HG03442 (cell line): Measurements from ENCODE around the gene MRPL38.
"Not testable (repeated sequence)": the region's sequence is repeated elsewhere in the genome, so short reads cannot be mapped to it uniquely, and the experiment has no call there.

Experiments used
- ATAC-seq: cut with Tn5 transposase; IDR thresholded peaks from one replicate; pipeline ENCODE4 v1.9.1; 2021; ENCODE audit warnings: mild to moderate bottlenecking, moderate library complexity; ENCODE audit not compliant: unreplicated experiment

MRPL38 gene

DNA sequence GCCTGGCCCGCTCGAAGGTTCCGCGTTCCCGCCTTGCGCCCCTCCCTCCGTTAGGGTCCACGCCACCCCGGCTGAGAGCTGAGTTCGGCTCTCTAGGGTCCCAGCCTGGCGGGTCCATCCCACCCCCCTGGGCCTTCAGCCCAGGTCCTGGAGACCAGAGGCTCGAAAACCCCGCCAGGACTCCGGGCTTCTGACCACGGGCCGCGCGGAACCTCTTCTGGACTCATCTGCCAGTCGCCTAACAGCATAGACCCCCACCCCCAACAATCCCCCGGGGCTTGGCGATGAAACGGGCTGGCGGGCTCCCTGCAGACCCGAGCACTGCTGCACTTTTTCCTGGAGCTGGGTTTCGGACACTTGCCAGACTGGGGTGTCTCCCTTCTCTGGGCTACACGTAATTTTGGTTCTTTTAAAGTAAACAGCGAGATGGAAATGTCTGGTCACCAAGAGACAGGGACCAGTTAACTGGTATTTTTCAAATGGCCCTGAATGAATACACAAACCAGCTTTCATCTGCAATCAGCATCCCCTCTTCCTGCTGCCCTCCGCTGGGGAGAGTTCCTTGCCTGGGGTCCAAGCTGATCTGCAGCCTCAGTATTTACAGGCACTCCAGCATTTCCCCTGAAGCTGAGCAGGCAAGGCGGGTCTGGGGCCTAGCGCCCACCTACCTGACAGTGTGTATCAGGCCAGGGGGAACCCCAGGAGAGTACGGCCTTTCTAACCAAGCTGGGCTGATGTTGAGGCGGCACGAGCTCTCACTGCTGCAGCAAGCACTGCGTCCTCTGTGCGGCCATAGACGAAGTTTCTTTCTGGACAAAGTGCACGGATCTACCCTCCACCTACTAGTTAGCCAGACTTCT lies 7.3 kb downstream of the MRPL38 start:
- no peak for ATAC-seq

DNA sequence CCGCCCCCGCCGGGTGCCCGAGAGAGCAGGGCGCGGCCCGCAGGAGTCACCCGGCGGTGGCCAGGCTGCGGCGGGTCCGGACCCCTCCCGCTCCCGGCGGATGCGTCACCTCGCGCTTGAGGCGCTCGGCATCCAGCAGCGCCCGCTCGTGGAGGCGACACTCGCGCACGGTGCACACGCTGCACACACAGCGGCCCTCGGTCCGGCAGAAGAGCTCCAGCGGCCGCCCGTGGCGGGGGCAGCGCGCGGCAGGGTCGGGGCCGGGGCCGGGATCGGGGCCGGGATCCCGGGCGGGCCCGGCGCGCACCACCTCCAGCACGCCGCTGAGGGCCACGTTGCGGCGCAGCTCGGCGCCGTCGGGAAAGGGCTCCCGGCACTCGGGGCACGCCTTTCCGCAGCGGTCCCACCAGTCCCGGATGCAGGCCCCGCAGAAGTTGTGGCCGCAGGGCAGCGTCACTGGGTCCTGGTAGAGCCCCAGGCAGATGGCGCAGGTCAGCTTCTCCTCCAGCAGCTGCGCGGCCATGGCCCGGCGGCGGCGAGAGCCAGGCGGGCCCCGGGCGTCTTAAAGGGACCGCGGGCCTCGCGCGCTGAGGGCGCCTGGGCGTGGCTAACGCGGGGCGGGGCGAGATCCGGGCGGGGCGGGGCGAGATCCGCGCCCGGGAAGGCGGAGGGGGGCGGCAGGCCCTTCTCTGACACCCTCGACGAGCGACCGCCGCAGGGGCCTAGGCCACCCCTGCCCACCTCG lies 8.1 kb downstream of the MRPL38 start, which contains the start of gene TRIM65:
Gene TRIM65 (minus strand): TSS at position 537 of the 745 bp plus-strand sequence. CDS start 14 bp downstream, at position 523.
- ATAC-seq, result peak; percentile 53

DNA sequence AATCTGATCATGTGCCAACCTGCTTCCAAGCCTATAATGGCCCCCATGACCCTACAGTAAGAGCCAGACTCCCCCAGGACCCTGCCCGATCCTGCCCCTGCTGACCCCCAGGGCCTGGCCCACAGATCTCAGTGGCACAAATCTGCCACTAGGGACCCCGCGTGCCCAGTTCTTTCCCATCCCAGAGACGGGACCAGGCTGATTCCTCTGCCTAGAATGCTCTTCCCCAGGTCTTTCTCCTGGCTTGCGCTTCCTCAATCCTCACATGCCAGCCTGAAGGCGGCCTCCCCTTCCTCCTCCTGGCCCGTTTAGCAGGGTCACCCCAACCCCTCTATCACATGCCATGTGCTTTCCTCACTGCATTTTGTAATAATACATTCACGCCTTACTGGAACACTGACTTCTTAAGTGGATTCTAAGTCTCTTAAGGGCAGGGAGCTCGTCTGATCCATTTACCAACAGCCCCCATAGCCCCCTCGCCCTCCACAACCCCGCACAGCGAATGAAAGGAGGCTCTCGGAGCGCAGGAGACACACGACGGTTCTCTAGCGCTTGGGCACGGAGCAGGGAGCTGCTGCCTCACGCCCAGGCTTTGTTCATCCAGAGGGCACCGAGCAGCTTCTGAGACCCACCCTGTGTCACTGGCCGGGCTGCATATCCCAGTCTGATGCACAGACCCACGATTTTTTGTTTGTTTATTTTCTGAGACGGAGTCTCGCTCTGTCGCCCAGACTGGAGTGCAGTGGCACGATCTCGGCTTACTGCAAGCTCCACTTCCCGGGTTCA lies 9.1 kb downstream of the MRPL38 start:
- no peak for ATAC-seq

DNA sequence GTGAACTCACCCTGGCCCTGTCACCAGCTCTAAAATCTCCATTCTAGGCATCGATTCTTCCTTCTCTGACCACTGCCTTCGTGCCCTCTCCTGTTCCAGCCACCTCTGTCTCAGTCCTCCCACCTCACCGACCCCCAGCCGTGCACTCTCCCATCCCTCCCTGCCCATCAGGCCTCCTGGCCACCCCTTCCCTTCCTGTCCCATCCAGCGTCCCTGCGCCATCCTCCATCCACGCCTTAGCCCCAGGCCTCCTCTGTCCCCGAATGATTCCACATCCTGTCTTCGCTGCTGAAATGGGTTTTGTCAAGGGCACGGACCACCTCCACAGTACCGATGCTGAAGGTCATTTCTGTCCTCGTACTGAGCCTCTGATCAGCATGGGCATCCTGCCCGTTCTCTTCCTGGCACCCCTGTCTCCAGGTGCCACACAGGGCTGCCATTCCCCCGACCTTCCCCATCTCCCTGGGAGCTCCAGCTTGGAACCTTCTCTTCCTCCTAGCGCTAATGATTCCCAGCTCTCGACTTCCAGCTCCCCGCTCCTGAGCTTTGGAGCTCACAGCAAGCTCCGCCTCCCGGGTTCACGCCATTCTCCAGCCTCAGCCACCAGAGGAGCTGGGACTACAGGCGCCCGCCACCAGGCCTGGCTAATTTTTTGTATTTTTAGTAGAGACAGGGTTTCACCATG lies 10.5 kb downstream of the MRPL38 start:
- no peak for ATAC-seq

DNA sequence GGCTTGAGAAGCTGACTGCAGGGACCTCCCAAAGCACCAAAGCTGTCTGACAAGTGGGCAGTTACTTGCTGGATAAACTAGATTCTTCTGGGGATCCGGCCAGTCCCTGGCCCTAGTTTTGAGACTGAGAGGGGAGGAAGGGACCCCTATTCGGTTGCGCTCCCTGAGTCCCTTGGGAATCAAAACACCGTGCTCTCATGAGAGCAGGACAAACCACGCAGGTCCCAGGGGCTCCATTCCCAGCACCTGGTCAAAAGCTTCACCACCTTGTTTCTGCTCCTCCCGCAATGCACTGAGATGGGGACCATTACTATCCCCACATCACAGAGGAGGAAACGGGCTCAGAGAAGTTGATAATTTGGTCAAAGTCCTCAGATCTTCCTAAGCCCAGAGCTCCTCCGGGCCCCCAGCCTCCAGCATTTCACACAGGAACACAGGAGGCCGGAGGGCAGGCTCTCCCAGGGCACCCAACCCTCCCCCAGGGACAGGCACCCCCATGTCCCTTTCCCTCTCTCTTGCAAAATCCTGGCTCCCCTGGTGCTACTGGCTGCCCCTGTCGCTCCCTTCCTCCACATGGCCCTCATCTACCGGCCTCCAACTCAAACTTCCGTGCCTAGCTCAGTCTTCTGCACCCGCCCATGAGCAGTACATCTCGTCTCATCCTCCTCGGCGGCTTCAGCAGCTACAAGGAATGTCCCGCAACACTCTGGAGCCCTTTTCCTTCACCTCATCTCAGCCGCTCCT lies 11.2 kb downstream of the MRPL38 start:
- no peak for ATAC-seq

DNA sequence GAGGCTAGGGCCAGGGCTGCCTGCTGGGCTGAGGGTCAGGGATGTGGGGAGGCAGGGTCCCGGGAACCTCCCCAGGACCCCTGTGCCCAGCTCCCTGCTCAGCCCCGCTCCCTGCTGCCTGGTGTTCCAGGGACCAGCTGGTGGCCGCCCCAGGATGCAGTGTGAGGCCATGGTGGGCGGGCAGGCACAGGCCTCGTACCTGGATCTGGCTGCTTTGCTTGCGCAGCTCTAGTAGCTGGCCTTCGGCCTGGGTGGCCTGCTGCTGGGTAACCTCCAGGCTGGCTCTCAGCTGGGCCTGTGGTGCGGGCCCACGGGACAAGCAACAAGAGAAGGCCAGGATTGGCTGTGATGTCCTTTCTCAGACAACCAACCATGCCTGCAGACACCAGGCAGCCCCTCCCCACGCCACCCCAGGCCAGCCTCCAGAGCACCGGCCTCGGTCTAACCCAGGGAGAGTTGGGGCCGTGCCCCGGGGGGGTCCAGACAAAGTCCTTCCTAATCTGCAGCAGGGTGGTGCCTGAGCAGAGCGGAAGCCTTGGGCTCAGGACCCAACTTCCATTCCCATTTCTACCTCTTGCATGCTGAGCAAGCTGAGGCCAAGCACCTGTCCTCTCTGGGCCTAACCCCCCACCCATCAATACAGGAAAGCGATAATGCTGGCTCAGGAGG lies 12.0 kb downstream of the MRPL38 start:
- no peak for ATAC-seq

DNA sequence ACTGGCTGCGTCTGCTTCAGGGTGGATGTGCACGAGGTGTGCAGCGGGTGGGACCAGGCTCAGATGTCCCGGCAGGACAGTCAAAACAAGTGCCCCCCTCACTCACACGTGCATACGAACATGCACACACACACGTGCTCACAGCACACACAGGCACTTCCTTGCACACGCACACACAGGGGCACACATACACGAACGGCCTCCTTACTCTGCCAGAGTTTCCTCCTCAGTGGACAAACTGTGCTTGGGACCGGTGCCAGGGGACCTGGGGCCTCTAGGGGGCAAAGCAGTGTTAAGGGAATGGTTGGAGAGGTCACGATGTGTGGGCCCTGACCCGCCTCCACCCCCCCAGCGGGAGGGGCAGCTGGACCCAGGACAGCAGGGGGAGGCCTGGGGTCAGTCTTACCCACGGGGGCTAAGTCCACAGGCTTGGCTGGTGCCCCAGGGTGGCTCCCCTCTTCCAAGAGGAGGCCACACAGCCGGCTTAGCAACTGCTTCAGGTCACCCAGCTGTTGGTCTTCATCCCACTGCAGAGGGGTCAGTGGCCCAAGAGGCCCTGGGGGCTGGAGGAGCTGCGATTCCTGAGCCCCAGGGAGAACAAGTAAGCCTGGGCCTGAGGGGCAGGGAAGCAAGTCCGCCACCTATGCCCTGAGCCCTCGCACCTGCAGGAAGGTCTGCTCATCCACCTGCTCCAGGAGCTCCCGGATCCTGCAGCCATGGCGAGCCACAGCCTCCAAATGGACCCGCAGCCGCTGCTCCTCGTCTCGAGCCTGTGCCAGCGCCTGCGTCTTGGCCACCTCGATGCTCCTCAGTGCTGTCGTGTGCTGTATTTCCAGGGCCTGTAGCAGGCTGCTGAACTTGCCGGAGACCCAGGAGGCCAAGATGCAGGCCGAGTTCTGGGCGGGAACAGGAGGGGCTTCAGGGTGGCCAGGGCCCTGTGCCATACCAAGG lies 12.8 kb downstream of the MRPL38 start:
- ATAC-seq, result no peak

DNA sequence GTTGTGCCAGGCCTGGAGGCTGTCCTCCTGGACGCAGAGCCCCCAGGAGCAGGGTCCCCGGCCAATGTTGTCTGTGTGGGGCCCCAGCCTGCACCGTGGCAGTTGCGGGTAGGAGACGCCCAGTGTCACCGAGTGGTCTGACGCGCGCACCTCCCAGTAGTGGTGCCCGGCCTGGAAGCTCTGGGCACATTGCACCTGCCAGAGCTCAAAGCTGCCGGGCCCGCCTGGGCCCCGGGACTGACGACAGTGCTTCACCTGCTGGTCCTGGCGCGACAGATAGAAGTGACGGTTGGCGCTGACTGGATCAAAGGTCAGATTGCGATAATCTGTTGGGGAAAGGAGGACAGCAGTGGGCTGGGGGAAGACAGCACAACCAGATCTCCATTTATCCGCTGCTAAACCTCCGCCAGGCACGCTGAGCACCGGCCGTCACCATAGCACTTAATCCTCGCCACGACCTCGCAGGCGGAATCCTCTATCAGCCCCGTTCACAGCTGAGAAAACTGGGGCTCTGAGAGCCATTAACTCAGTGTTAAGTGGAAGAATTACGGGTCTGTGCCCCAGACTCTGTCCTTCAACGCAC lies 13.6 kb downstream of the MRPL38 start:
- no peak for ATAC-seq

DNA sequence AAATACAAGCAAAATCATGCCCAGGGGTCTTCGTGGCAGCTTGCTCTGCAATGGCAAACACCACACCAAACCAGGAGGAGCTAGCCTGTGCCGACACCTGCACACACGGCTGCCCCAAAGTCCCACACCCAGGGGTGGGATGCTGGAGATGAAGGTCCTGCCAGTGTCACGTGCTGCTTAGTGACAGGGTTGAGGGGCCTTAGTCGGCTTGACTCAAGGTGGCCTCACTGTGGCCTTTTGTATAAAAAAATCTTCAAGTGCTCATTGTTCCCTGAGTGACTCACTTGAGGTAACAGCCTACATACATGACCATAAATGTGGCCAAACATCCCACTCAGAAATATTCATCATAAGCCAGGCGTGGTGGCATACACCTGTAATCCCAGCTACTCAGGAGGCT lies 15.2 kb downstream of the MRPL38 start:
- no peak for ATAC-seq

DNA sequence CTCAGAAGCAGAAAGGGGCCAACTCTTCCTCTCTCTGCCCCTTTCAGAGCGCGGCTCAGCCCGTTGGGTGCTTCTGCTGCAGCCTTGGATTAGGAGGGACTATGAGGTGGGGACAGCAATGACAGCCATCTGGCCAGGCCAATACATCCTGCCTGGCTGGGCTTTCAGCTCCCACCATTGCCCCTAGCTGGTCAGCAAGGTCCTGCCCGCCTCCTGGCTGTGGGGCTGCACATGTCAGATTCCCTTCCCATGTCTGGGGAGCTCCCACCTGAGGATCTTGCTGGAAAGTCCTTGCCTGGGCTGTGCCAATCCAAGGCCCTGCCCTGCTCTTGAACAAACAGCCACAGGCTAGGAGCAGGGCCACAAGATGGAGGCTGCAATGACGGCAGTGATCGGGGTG lies 16.2 kb downstream of the MRPL38 start:
- no peak for ATAC-seq

DNA sequence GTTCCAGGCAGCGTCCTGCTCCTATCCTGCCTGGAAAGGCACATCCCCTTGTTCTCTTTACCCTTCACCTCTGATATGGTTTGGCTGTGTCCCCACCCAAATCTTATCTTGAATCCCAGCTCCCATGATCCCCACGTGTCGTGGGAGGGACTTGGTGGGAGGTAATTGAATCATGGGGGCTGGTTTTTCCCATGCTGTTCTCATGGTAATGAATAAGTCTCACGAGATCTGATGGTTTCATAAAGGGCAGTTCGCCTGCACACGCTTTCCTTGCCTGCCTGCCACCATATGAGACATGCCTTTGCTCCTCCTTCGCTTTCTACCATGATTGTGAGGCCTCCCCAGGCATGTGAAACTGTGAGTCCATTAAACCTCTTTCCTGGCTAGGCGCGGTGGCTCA lies 18.8 kb downstream of the MRPL38 start:
- not testable (repeated sequence) for ATAC-seq

DNA sequence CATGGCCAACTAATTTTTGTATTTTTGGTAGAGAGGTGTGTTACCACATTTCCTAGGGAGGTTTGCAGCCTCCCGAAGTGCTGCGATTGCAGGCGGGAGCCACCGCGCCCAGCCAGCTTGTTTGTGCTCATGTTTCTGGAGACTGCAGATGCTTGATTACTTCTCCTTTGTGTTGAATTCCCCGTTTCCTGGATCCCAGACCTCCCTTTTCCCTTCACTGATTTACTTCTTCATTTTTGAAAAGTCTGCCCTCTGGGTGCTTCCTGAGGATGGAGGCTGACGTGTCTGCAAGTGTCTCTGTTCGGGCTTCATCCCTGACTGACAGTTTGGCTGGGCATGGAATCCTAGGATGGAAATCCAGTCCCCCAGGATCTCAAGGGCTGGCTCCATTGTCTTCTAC lies 19.3 kb downstream of the MRPL38 start:
- ATAC-seq, result no peak

DNA sequence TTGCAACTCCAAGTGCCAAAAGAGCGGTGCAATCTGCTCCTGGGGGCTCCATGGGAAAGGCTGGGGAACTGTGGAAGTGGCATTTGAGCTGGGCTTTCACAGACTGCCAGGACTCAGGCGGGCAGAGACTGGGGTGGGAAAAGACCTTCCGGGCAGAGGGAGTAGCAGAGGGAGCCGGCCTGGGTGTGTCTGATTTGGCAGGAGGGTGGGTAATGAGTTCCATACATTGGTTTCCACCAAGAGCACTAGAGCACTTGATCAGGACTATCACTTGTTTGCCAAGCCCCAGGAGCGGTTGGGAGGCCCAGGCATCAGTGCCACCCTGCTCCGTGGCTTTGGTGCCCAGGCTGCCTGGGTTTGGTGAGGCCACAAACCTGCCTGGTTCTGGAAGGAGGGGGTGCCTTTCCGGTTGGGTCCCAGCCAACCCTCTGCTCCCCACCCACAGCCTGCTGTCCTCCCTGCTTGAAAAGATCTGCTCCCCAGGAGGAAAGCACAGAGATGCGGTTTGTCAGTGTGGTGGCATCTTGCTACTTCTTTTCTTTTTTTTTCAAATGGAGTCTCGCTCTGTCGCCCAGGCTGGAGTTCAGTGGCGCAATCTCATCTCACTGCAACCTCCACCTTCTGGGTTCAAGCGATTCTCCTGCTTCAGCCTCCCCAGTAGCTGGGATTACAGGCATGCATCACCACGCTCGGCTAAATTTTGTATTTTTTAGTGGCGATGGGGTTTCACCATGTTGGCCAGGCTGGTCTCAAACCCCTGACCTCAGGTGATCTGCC lies 22.8 kb downstream of the MRPL38 start:
- ATAC-seq, result no peak

DNA sequence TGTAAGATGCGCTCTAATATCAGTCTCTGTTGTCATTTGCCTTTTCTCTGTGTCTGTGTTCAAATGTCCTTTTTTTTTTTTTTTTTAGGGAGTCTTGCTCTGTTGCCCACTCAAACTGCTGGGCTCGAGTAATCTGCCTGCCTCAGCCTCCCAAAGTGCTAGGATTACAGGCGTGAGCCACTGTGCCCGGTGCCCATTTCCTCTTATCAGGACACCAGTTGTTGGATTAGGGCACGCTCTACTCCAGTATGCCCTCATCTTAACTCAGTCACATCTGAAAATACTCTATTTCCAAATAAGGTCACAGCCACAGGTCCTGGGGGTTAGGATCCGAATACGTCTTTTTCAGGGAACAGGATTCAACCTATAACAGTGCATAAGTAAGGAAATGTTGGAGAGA lies 24.4 kb downstream of the MRPL38 start:
- ATAC-seq, result no peak

DNA sequence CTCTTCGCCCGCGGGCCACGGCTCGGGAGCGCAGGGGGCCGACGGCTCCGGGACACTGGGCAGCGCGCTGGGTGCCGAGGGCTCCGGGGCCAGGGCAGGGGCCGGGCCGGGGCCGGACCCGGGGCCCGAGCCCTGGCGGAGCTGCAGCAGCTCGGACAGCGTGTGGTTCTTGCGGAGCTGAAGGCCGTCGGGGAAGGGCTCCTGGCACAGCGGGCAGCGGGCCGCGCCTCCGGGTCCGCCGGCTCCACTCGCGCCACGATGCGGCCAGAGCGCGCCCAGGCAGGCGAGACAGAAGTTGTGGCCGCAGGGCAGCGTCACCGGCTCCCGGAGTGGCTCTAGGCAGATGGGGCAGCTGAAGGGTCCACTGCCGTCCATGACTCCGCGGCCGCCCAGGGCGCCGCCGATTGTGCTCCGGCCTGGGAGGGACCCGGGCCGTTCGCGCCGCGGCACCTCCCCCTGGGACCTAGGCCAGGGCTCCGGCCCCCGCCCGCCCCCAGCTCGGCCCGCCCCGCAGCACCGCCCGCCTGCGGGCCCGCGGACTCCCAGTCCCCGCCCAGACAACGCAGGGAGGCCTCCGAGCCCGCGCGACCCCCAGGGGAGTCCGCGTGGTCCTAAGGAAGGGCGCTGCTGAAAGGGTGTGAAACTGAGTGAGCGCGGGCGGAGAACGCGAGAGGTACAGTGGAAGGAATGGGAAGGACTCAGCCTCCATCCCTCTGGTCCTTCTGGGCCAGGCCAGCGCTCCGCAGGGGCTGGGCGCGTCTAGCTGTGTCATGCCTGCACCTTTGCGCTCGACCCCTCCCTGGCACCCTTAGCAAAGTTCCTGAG lies 26.3 kb downstream of the MRPL38 start, which contains the start of gene TRIM47:
Gene TRIM47 (minus strand): TSS at position 408 of the 825 bp plus-strand sequence. CDS start 33 bp downstream, at position 375.
- ATAC-seq, result peak; percentile 28

DNA sequence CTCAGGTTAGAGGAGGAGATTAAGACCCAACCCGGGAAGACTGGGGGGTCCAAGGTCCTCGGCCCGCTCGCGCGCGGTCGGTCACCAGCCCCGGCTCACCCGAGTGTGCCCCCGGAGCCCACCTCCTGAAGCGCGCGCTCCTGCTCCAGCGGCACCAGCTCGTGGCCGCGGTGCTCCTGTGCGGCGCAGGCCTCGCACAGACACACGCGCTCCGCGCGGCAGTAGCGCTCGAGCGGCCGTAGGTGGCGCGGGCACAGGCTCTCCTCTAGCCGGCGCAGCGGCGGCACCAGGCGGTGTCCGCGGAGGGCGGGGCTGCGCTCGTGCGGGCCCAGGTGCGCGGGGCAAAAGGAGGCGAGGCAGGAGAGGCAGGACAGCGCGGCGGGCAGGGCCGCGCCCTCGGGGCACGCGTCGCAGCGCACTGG lies 26.9 kb downstream of the MRPL38 start:
- peak; percentile 53 for ATAC-seq
